Glutamatergic neuron (in vitro differentiated cells): ENCODE measurements around the gene MXD4. TPM values are rescaled to one million over a fixed set of nuclear protein-coding genes. Genes with fewer than 3 reads are reported as not detected.
A peak's percentile ranks its signal among the peaks of the same experiment; 100 is the strongest.

Experiments used
- DNase-seq: peaks from one replicate; pipeline ENCODE4 v3.0.0; 2022
- H3K27ac Mint-ChIP-seq: one replicate; pipeline ENCODE4 v1.8.0; 2020; ENCODE audit warnings: mild to moderate bottlenecking, mixed read lengths, inconsistent platforms; ENCODE audit not compliant: unreplicated experiment
- H3K27me3 Mint-ChIP-seq: one replicate; pipeline ENCODE4 v1.8.0; 2020; ENCODE audit warnings: mild to moderate bottlenecking, moderate library complexity, mixed read lengths, inconsistent platforms; ENCODE audit not compliant: unreplicated experiment
- H3K36me3 Mint-ChIP-seq: one replicate; pipeline ENCODE4 v1.8.0; 2020; ENCODE audit warnings: mild to moderate bottlenecking, mixed read lengths, inconsistent platforms; ENCODE audit not compliant: unreplicated experiment
- H3K4me1 Mint-ChIP-seq: one replicate; pipeline ENCODE4 v1.8.0; 2020; ENCODE audit warnings: mild to moderate bottlenecking, low read depth, mixed read lengths, inconsistent platforms; ENCODE audit not compliant: unreplicated experiment
- H3K4me3 Mint-ChIP-seq: one replicate; pipeline ENCODE4 v1.8.0; 2020; ENCODE audit warnings: mild to moderate bottlenecking, mixed read lengths, inconsistent platforms; ENCODE audit not compliant: unreplicated experiment
- H3K9me3 Mint-ChIP-seq: one replicate; pipeline ENCODE4 v1.8.0; 2020; ENCODE audit warnings: mild to moderate bottlenecking, moderate library complexity, mixed read lengths, inconsistent platforms; ENCODE audit not compliant: unreplicated experiment
- CTCF ChIP-seq: fragments of 200-600 bp; sonication (generic); IDR thresholded peaks from one replicate; pipeline ENCODE4 v1.5.0; 2021; ENCODE audit not compliant: partially characterized antibody, unreplicated experiment
- total RNA-seq: library from RNA; stranded (reverse); fragmentation: NEBNext Ultra II Directional; extraction: Animal tissue kit (Norgen Biotek cat#: 25700); gene quantifications from one replicate; pipeline ENCODE4 v1.2.1, GENCODE V29; 2021; ENCODE audit not compliant: unreplicated experiment

The MXD4 gene
- total RNA-seq, 1 donor from 2014 or later: 143 TPM

- H3K27me3 Mint-ChIP-seq: no peaks in the 10 kb centered on the region
- peaks cover 1% of the 10 kb centered on the region for H3K9me3 Mint-ChIP-seq
- H3K4me1 Mint-ChIP-seq: peaks cover 5% of the 10 kb centered on the region
- no peak for DNase-seq
- H3K36me3 Mint-ChIP-seq: no peaks in the 10 kb centered on the region
- TF ChIP-seq CTCF: no peak
- peak overlapping the region; percentile 68 for H3K4me3 Mint-ChIP-seq
- peak overlapping the region; percentile 28 for H3K27ac Mint-ChIP-seq
These were observed 988 bp upstream of the MXD4 start for GRCh38 chr4:2262944-2263250.

GRCh38 chr4:2262145-2262943, 435 bp upstream of the MXD4 start:
- no peaks in the 10 kb centered on the region for H3K36me3 Mint-ChIP-seq
- peaks cover 8% of the 10 kb centered on the region for H3K4me1 Mint-ChIP-seq
- no peak for TF ChIP-seq CTCF
- peak; percentile 97 for DNase-seq
- peak overlapping the region; percentile 76 for H3K4me3 Mint-ChIP-seq
- H3K9me3 Mint-ChIP-seq: peaks cover 3% of the 10 kb centered on the region
- H3K27me3 Mint-ChIP-seq: no peaks in the 10 kb centered on the region
- peak overlapping the region; percentile 66 for H3K27ac Mint-ChIP-seq

GRCh38 chr4:2261110-2261852, 628 bp downstream of the MXD4 start:
- no peak for TF ChIP-seq CTCF
- no peaks in the 10 kb centered on the region for H3K27me3 Mint-ChIP-seq
- H3K4me1 Mint-ChIP-seq: peaks cover 11% of the 10 kb centered on the region
- peak overlapping the region; percentile 70 for H3K4me3 Mint-ChIP-seq
- H3K36me3 Mint-ChIP-seq: no peaks in the 10 kb centered on the region
- H3K9me3 Mint-ChIP-seq: peaks cover 3% of the 10 kb centered on the region
- peak; percentile 68 for DNase-seq
- no peak overlapping the region for H3K27ac Mint-ChIP-seq

- Mint-ChIP-seq H3K27me3 (no peaks in the 10 kb centered on the region), H3K27ac (no peak overlapping the region), H3K36me3 (no peaks in the 10 kb centered on the region), H3K4me3 (peak overlapping the region; percentile 70), H3K4me1 (peaks cover 11% of the 10 kb centered on the region), H3K9me3 (peaks cover 3% of the 10 kb centered on the region)
- no peak for TF ChIP-seq CTCF
- DNase-seq: peak; percentile 20
These were observed 1.4 kb downstream of the MXD4 start for GRCh38 chr4:2260344-2261109.
